GM13976 (cell line): ENCODE data around the gene TMEM270.

ENCODE experiments used
- DNase-seq: peaks from one replicate; pipeline ENCODE4 v3.0.0; 2012; ENCODE audit warnings: low spot score
- in situ Hi-C: fragments of 300-500 bp; cut with MboI; formaldehyde crosslinking; loops from one replicate; pipeline ENCODE4 v1.12.0; 2022; ENCODE audit warnings: low sequenced_read_pairs, mixed read lengths, inconsistent platforms; ENCODE audit not compliant: unreplicated experiment
- TF ChIP-seq, protein P1 (sequence below): IDR thresholded peaks from 2 replicates; pipeline ENCODE4 v1.5.1; 2012; ENCODE audit warnings: borderline replicate concordance, mild to moderate bottlenecking; ENCODE audit not compliant: insufficient read depth; ENCODE audit errors: extremely low read depth, missing control alignments, control extremely low read depth

Gene TMEM270

GRCh38 chr7:73828972-73829371 lies 32.0 kb upstream of the TMEM270 start:
- TF ChIP-seq, protein P1, sequence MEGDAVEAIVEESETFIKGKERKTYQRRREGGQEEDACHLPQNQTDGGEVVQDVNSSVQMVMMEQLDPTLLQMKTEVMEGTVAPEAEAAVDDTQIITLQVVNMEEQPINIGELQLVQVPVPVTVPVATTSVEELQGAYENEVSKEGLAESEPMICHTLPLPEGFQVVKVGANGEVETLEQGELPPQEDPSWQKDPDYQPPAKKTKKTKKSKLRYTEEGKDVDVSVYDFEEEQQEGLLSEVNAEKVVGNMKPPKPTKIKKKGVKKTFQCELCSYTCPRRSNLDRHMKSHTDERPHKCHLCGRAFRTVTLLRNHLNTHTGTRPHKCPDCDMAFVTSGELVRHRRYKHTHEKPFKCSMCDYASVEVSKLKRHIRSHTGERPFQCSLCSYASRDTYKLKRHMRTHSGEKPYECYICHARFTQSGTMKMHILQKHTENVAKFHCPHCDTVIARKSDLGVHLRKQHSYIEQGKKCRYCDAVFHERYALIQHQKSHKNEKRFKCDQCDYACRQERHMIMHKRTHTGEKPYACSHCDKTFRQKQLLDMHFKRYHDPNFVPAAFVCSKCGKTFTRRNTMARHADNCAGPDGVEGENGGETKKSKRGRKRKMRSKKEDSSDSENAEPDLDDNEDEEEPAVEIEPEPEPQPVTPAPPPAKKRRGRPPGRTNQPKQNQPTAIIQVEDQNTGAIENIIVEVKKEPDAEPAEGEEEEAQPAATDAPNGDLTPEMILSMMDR, result no peak
- in situ Hi-C loops, result no loop called here
- DNase-seq, result no peak

GRCh38 chr7:73829505-73829904 lies 31.5 kb upstream of the TMEM270 start:
- in situ Hi-C loops, result no loop called here
- no peak for DNase-seq
- TF ChIP-seq, protein P1, result no peak

DNA sequence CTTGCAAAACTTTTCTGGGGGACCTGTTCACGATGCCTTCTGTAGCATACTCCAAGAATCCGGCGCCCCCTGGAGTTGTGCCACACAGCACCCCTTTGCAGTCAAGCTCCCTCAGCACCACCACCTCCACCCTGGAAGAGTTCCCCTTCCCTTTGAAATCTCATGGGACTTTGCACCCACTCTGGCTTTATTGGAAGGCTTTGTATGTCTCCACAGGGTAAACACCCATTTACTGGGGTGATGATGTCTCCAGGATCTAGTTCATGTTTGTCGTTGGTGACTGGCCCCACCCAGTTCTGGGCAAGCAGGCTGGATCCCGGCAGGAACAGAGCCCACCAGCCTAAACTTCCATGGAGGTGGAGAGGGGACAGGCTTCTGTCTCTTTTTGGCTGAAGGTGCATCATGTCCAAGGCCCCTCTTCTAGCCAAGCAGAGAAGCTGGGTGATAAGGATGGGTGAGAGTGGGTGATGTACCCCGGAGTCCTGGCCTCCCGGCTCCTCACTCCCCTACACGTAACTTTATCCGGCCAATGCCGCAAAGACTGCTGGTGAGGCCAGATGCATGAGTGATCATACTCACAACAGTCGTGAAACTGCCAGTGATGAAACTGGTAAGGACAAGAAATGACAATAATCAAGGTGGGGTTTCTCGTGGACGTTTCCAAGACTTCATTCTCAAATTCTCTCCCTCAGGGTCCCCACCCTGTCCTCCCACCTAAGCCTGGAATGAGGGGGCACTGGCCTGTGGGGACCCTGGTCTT lies 30.9 kb upstream of the TMEM270 start:
- in situ Hi-C loops, result no loop called here
- DNase-seq, result peak; percentile 9

DNA sequence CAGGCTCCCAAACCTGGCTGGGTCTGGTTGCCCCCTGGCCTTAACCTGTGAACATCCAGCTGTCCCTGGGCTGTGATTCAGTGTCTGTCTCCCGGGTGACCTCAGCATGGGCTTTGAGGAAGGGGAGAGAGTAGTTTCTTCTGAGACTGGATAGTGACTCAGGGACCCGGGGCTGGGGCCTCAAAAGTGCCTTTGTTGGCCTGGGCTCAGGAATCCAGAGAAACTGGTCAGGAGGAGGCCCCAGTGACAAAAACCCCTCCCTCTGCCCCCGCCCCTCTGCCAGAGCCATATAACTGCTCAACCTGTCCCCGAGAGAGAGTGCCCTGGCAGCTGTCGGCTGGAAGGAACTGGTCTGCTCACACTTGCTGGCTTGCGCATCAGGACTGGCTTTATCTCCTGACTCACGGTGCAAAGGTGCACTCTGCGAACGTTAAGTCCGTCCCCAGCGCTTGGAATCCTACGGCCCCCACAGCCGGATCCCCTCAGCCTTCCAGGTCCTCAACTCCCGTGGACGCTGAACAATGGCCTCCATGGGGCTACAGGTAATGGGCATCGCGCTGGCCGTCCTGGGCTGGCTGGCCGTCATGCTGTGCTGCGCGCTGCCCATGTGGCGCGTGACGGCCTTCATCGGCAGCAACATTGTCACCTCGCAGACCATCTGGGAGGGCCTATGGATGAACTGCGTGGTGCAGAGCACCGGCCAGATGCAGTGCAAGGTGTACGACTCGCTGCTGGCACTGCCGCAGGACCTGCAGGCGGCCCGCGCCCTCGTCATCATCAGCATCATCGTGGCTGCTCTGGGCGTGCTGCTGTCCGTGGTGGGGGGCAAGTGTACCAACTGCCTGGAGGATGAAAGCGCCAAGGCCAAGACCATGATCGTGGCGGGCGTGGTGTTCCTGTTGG lies 30.0 kb upstream of the TMEM270 start, which contains the start of gene CLDN4:
TSS of gene CLDN4 (plus strand) at position 316 of the 903 bp plus-strand sequence. CDS start at position 522, 206 bp downstream.
- TF ChIP-seq, protein P1, result no peak
- no peak for DNase-seq
- in situ Hi-C loops, result no loop called here

More for the DNA sequence above, 30.9 kb upstream of the TMEM270 start:
- TF ChIP-seq, protein P1, result no peak

GRCh38 chr7:73831584-73831833 lies 29.4 kb upstream of the TMEM270 start:
- TF ChIP-seq, protein P1, result no peak
- in situ Hi-C loops, result no loop called here
- no peak for DNase-seq

GRCh38 chr7:73831834-73832651 lies 28.9 kb upstream of the TMEM270 start:
- DNase-seq, result peak; percentile 14
- TF ChIP-seq, protein P1, result no peak
- in situ Hi-C loops, result no loop called here
